SU-DHL-6 (cell line): ENCODE measurements around the gene CLDN14.

Experiments used
- CTCF ChIP-seq: fragments of 200-600 bp; sonication (generic); IDR thresholded peaks from one replicate; pipeline ENCODE4 v1.5.1; 2017; ENCODE audit warnings: antibody characterized with exemption, mild to moderate bottlenecking, low read length, moderate library complexity; ENCODE audit not compliant: insufficient read depth, poor library complexity, severe bottlenecking
- EZH2phosphoT487 ChIP-seq: fragments of 200-600 bp; sonication (generic), shearing (Covaris generic); conservative IDR thresholded peaks from 2 replicates; pipeline ENCODE4 v1.6.1; 2018; ENCODE audit warnings: mild to moderate bottlenecking, antibody characterized with exemption, low read length, moderate library complexity, mixed read lengths

- TF ChIP-seq CTCF, result no peak
- no peak for TF ChIP-seq EZH2phosphoT487
These were observed 54.6 kb downstream of the CLDN14 start for GRCh38 chr21:36425286-36425685.
